Sigmoid colon (tissue), 4 donors: ENCODE results near the gene GBP2.

ENCODE experiments used
- CTCF ChIP-seq, 4 experiments: fragments of 450-650 bp in 3 of 4; fragments of 200-600 bp in 1 of 4; IDR thresholded peaks; one replicate each; pipeline ENCODE4 v1.5.1; 2016 to 2019; ENCODE audit warnings: antibody characterized with exemption in 4 of 4, mild to moderate bottlenecking in 3 of 4, moderate library complexity in 2 of 4
- EP300 ChIP-seq, 4 donors: sonication (generic); formaldehyde crosslinking; IDR thresholded peaks; one replicate each; pipeline ENCODE4 v1.6.1; 2017; ENCODE audit warnings: antibody characterized with exemption in 4 of 4
- POLR2A ChIP-seq, 2 donors: fragments of 450-650 bp; IDR thresholded peaks; one replicate each; pipeline ENCODE4 v1.6.1; 2016; ENCODE audit warnings: antibody characterized with exemption in 2 of 2, mild to moderate bottlenecking in 2 of 2, moderate library complexity in 2 of 2
- POLR2AphosphoS5 ChIP-seq, 4 donors: sonication (generic); formaldehyde crosslinking; IDR thresholded peaks; one replicate each; pipeline ENCODE4 v1.6.1; 2017; ENCODE audit warnings: antibody characterized with exemption in 4 of 4

DNA sequence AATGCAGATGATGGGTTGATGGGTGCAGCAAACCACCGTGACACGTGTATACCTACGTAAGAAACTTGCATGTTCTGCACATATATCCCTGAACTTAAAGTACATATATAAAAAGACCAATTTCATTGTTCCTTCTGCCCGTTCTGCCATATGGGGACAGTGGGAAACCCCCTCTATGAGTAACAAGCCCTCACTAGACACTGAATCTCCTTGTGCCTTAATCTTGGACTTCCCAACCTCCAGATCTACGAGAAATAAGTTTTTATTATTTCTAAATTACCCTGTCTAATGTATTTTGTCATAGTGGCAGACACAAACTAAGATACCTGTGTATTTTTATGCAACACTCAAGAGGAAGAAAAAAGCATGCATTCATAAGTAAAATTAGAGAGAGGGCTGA, 39.9 kb upstream of the GBP2 start:
- TF ChIP-seq POLR2A (IDR thresholded peaks at IDR 0.05) (no peak), CTCF (IDR thresholded peaks at IDR 0.05) (no peak), EP300 (IDR thresholded peaks at IDR 0.05) (no peak), POLR2AphosphoS5 (IDR thresholded peaks at IDR 0.05) (no peak)
